ENCODE measurements around the gene RNF38. TPM values are rescaled to one million over a fixed set of nuclear protein-coding genes. Genes with fewer than 3 reads are reported as not detected.

Gene RNF38
- total and polyA plus RNA-seq, 2 experiments from 2014 or later = 13.7 to 61.9 TPM

DNA sequence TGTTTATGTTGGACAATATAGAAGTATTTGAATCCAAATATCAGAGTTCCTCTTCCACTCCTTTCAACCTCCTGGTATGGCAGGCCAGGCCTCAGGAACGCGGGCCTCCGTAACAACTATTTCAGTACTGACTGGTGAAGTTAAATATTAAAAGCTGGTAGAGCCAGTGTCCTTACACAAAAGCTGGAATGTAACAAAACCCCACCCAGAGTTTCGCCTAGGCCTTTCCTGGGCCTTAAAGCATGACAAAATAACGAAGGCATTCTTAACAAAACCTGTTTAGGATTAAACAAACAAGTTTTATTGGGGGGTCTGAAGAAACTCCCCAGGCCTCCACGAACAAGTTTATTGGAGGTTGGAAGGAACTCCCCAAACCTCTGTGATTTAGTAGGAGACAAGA lies 80.3 kb downstream of the RNF38 start:
- H3K27me3 Mint-ChIP-seq (ENCODE audit: insufficient read depth, low read depth, poor library complexity) = peaks cover 3% of the 10 kb centered on the region

More for the DNA sequence above, 80.3 kb downstream of the RNF38 start:
- Histone ChIP-seq H2AFZ (no peak overlapping the region), H3F3A (replicated peaks; ENCODE audit: low read depth) (no peaks in the 10 kb centered on the region), H3K4me1 (ENCODE audit: insufficient read depth) (peaks cover 17% of the 10 kb centered on the region), H3K79me2 (replicated peaks; ENCODE audit: insufficient read depth) (no peaks in the 10 kb centered on the region), H3K9me2 (ENCODE audit: insufficient read depth) (0 out of 2 replicates have a peak, but pooled peaks cover 3% of the 10 kb centered on the region), H3K4me2 (no peak overlapping the region), H3K36me3 (ENCODE audit: insufficient read depth) (no peaks in the 10 kb centered on the region), H4K20me1 (replicated peaks; ENCODE audit: insufficient read depth) (no peaks in the 10 kb centered on the region), H3K27ac (ENCODE audit: low read depth) (peak overlapping the region; percentile 67; the same call in 1 of the 2 replicates), H3K27me3 (ENCODE audit: insufficient read depth) (no peaks in the 10 kb centered on the region), H3K4me3 (no peak overlapping the region)
- no peak for DNase-seq (ENCODE audit: low spot score)
- Mint-ChIP-seq H3K4me3 (no peak overlapping the region), H3K4me1 (peaks cover 31% of the 10 kb centered on the region), H3K9me3 (peaks cover 4% of the 10 kb centered on the region; the same call in 2 of the 3 replicates), H3K27ac (no peak overlapping the region), H3K36me3 (ENCODE audit: low read depth) (no peaks in the 10 kb centered on the region)
- no peak for ATAC-seq
- TF ChIP-seq EZH2 (IDR thresholded peaks at IDR 0.05; ENCODE audit: low read depth, unreplicated experiment) (no peak), CREB1 (CRISPR knock-in tag; IDR thresholded peaks at IDR 0.05; ENCODE audit: low read depth) (no peak), ZNF114 (CRISPR knock-in tag; IDR thresholded peaks at IDR 0.05) (no peak), JUNB (IDR thresholded peaks at IDR 0.05; ENCODE audit: unreplicated experiment) (no peak), ZNF331 (CRISPR knock-in tag; IDR thresholded peaks at IDR 0.05; ENCODE audit: low read depth) (no peak), POLR2AphosphoS5 (IDR thresholded peaks at IDR 0.05; ENCODE audit: low read depth) (no peak), NANOG (IDR thresholded peaks at IDR 0.05; ENCODE audit: borderline replicate concordance) (no peak), REST (IDR thresholded peaks at IDR 0.05; ENCODE audit: unreplicated experiment) (no peak), EZH2phosphoT487 (IDR thresholded peaks at IDR 0.05; ENCODE audit: unreplicated experiment) (no peak), STAT1 (IDR thresholded peaks at IDR 0.05; ENCODE audit: unreplicated experiment) (no peak)
- TF ChIP-seq, protein P1, sequence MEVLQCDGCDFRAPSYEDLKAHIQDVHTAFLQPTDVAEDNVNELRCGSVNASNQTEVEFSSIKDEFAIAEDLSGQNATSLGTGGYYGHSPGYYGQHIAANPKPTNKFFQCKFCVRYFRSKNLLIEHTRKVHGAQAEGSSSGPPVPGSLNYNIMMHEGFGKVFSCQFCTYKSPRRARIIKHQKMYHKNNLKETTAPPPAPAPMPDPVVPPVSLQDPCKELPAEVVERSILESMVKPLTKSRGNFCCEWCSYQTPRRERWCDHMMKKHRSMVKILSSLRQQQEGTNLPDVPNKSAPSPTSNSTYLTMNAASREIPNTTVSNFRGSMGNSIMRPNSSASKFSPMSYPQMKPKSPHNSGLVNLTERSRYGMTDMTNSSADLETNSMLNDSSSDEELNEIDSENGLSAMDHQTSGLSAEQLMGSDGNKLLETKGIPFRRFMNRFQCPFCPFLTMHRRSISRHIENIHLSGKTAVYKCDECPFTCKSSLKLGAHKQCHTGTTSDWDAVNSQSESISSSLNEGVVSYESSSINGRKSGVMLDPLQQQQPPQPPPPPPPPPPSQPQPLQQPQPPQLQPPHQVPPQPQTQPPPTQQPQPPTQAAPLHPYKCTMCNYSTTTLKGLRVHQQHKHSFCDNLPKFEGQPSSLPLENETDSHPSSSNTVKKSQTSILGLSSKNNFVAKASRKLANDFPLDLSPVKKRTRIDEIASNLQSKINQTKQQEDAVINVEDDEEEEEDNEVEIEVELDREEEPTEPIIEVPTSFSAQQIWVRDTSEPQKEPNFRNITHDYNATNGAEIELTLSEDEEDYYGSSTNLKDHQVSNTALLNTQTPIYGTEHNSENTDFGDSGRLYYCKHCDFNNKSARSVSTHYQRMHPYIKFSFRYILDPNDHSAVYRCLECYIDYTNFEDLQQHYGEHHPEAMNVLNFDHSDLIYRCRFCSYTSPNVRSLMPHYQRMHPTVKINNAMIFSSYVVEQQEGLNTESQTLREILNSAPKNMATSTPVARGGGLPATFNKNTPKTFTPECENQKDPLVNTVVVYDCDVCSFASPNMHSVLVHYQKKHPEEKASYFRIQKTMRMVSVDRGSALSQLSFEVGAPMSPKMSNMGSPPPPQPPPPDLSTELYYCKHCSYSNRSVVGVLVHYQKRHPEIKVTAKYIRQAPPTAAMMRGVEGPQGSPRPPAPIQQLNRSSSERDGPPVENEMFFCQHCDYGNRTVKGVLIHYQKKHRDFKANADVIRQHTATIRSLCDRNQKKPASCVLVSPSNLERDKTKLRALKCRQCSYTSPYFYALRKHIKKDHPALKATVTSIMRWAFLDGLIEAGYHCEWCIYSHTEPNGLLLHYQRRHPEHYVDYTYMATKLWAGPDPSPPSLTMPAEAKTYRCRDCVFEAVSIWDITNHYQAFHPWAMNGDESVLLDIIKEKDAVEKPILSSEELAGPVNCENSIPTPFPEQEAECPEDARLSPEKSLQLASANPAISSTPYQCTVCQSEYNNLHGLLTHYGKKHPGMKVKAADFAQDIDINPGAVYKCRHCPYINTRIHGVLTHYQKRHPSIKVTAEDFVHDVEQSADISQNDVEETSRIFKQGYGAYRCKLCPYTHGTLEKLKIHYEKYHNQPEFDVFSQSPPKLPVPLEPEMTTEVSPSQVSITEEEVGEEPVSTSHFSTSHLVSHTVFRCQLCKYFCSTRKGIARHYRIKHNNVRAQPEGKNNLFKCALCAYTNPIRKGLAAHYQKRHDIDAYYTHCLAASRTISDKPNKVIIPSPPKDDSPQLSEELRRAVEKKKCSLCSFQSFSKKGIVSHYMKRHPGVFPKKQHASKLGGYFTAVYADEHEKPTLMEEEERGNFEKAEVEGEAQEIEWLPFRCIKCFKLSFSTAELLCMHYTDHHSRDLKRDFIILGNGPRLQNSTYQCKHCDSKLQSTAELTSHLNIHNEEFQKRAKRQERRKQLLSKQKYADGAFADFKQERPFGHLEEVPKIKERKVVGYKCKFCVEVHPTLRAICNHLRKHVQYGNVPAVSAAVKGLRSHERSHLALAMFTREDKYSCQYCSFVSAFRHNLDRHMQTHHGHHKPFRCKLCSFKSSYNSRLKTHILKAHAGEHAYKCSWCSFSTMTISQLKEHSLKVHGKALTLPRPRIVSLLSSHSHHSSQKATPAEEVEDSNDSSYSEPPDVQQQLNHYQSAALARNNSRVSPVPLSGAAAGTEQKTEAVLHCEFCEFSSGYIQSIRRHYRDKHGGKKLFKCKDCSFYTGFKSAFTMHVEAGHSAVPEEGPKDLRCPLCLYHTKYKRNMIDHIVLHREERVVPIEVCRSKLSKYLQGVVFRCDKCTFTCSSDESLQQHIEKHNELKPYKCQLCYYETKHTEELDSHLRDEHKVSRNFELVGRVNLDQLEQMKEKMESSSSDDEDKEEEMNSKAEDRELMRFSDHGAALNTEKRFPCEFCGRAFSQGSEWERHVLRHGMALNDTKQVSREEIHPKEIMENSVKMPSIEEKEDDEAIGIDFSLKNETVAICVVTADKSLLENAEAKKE (CRISPR knock-in tag; IDR thresholded peaks at IDR 0.05) = no peak
- TF ChIP-seq, protein P2, sequence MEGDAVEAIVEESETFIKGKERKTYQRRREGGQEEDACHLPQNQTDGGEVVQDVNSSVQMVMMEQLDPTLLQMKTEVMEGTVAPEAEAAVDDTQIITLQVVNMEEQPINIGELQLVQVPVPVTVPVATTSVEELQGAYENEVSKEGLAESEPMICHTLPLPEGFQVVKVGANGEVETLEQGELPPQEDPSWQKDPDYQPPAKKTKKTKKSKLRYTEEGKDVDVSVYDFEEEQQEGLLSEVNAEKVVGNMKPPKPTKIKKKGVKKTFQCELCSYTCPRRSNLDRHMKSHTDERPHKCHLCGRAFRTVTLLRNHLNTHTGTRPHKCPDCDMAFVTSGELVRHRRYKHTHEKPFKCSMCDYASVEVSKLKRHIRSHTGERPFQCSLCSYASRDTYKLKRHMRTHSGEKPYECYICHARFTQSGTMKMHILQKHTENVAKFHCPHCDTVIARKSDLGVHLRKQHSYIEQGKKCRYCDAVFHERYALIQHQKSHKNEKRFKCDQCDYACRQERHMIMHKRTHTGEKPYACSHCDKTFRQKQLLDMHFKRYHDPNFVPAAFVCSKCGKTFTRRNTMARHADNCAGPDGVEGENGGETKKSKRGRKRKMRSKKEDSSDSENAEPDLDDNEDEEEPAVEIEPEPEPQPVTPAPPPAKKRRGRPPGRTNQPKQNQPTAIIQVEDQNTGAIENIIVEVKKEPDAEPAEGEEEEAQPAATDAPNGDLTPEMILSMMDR (conservative IDR thresholded peaks at IDR 0.05; ENCODE audit: low read depth in 2 of 2) = no peak
- TF ChIP-seq, protein P3, sequence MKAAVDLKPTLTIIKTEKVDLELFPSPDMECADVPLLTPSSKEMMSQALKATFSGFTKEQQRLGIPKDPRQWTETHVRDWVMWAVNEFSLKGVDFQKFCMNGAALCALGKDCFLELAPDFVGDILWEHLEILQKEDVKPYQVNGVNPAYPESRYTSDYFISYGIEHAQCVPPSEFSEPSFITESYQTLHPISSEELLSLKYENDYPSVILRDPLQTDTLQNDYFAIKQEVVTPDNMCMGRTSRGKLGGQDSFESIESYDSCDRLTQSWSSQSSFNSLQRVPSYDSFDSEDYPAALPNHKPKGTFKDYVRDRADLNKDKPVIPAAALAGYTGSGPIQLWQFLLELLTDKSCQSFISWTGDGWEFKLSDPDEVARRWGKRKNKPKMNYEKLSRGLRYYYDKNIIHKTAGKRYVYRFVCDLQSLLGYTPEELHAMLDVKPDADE (IDR thresholded peaks at IDR 0.05) = no peak

All from GM23338 (cell line).